NCI-H2171 treated with DMSO at 0.1 percent for 48 hours (cell line): ENCODE data around the gene TOB2.

Experiments
- DNase-seq: peaks from one replicate; lab custom pipeline; 2025; lab: John Stamatoyannopoulos, UW

TOB2 gene, protein sequence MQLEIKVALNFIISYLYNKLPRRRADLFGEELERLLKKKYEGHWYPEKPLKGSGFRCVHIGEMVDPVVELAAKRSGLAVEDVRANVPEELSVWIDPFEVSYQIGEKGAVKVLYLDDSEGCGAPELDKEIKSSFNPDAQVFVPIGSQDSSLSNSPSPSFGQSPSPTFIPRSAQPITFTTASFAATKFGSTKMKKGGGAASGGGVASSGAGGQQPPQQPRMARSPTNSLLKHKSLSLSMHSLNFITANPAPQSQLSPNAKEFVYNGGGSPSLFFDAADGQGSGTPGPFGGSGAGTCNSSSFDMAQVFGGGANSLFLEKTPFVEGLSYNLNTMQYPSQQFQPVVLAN

DNA sequence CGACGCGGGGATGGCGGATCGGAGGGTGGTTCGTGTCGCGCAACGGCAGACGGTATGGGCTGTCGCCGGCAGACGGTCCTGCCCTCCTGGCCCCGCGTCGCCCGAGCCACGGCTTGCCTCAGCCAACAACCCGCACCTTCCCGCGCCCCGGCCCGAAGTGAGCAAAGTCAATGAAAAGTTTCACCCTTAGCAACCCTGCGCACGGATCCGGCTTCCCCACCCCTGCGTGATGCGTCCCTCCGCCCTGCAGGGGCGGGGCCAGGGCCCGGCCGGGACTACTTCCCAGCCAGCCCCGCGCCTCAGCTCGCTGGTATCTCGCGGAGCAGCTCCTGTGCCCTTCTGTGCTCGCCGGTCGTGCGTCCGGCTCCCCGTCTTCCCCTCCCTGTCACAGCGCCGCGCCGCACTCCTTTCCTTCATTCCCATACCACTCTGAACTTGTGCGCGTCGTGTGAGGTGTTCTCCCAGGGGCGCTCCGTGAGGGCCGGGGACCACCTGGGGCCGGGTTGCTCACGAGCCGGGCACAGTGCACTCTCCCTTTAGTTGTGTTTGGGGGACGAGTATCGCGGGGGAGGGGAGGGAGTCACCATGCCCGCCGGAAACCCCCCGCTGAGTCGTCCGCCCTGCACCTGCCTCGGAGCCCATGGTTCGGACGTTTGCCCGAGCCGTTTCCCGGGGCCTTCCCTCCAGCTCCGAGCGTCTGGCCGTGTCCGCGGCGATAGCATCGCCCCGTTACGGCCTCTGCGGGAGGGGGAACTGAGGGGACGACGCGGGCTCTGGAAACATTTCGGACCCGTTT lies at the start of gene TOB2:
TOB2 (minus strand) TSS at position 163 of the 796 bp plus-strand sequence. CDS start 9,456 bp downstream, outside the sequence.
- DNase-seq = peak; percentile 95

DNA sequence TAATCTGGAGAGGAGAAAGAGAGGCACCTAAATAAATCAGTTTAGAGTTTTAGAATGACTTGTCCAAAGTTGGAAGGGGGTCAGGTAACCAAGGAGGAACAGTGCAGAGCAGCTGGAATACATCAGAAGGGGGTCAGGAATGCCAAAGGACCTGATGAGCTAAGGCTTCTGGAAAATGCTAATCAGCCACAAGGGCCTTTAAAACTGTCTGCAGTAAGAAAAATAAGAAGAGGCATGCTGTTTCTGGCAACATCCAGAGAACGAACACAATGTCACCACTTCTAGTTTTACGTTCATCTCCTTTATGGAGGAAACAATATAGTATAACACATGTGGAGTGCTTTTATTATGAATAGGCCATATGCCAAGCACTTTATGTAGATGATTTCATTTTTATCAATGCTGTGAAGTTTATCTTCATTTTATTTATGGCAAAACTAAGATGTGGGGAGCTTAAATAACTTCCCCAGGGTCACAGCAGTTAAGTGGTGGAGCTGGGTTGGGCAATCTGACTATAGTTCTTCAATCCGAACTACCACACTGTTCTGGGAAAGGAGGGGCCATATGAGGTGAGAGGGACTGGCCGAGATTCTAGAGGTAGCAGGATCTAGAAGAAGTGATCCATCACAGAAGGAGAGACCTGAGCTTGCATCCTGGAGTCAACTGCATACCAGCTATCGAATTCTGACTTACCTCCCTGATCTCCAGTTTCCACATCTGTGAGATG lies 44.9 kb upstream of the TOB2 start:
- DNase-seq = no peak

DNA sequence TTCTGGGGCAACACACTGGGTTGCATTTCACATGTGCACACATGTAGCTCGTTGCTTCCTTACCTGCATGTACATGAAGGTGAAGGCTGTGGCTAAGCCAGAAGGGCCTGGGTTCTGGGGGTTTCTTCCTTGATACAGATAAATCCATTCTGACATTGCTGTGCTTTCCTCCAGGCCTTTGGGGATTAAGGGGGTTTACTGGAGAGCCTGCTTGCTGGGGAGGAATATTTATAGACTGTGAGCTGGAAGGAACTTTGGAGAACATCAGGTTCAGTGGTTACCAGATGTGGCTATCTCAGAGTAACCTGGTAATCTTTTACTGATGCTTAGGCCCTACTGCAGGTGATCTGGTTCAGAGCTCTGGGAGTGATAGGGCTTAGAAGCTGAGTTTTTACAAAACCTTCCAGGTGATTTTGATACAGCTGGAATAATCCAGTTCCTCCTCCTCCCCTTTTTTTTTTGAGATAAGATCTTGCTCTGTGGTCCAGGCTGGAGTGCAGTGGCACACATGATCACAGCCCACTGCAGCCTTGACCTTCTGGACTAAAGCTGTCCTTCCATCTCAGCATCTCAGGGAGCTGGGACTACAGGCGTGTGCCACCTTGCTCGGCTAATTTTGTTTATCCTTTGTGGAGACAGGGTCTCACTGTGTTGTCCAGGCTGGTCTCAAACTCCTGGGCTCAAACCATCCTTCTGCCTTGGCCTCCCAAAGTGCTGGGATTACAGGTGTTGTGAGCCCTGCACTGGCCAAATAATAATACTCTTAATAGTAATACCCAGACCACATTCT lies 42.2 kb upstream of the TOB2 start:
- DNase-seq = no peak

DNA sequence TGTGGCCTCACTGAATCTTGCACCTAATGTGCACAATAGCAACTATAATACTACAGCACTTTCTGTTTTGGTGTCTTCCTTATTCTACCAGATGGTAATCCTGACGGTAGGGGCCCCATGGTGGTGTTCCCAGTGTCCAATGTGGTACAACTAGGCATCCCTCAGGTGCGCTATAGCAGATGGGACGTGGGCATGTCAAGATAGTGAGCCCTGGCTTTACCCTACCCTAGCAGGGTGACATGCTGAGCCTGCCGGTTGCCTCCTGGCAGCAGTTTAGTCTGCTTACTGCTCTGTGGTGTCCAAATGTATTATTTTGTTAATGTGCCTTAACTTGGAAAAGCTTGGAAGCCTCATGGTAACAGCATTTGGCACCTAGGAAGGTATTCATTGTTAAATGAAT lies 41.5 kb upstream of the TOB2 start:
- peak; percentile 73 for DNase-seq

DNA sequence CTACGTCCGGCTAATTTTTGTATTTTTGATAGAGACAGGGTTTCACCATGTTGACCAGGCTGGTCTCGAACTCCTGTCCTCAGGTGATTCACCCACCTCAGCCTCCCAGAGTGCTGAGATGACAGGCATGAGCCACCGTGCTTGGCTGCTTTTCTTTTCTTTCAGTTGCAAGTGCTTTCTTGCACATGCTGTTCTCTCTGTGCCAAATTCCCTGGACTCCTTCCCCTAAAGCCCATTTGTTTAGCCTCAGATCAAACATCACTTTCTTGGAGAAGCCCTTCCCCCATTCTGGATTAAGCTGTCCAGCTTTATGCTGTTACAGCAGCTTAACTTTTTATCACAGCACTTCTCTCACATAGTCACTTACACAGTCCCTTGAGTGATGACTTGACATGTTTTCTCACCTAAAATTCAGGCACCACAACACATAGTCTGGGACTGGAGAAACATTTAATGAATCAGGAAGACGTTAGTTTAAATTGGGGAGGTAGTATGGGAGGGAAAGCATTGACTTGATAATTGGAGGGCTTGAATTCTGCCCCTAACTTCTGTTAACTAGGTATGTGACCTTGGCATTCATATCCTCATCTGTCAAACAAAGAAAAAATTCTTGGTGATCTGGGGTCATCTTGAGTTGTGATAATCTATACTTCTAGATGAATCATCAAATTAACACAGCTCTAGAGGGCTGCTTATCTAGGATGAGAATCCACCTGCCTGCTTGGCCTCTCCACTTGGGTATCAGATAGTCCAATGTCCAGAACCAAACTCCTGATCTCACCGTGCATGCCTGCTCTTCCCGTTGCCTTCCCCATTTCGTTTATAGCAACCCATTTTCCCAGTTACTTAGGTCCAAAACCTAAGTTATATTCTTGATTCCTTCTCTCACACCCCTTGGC lies 40.7 kb upstream of the TOB2 start:
- no peak for DNase-seq

DNA sequence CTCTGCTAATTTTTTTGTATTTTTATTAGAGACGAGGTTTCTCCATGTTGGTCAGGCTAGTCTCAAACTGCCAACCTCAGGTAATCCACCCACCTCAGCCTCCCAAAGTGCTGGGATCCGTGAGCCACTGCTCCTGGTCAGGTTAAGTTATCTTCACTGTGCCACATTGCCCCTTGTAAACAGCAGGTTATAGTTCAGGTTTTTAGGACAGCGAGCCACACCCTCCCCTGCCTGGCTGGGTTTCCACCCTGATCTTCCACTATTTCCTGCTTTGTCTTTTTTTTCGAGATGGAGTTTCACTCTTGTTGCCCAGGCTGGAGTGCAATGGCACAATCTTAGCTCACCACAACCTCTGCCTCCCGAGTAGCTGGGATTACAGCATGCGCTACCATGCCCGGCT lies 38.4 kb upstream of the TOB2 start:
- no peak for DNase-seq

DNA sequence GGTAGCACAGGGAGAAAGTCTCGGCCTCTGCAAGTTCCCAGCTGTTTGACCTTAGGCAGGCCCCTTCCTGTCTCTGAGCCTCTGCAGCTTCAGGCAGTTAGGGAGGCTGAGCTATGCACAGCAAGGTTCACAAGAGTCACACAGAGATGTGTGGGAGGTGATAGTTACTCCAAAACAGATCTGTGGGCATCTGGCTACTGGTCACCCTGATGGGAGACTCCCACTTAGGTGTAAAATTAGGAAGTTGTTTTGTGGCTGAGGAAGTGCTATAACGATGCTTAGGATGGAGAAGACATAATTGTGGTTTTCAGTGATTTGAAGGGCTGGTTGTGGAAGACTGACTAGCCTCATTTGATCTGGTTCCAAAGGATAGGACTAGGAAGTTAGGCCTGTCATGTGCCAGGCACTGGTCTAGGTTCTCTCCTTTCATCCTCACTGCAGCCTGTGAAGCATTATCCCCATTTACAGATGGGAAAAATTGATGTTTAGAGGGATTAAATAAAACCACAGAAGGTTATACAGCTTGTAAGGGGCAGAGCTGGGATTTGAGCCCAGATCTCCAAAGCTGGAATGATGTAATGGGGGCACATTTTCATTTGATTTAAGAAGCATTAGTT lies 35.8 kb upstream of the TOB2 start:
- no peak for DNase-seq

DNA sequence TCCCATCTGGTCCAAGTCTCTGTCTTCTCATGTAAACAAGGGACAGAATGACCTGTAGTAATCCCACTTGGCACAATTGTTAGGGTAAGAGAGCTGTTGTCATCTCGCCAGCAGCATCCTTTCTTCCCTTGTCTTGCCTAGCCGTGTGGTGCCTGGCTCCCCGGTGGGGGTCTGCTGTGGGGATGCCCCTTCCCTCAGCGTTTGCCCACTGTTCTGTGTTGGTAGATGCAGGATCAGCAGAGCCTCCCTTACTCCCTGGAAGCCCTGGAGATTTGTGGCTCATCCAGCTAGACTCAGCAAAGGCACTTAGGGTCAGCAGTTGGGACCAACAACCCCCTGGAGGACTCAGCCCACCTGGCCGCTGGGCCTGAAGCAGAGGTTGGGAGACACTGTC lies 35.3 kb upstream of the TOB2 start:
- no peak for DNase-seq

DNA sequence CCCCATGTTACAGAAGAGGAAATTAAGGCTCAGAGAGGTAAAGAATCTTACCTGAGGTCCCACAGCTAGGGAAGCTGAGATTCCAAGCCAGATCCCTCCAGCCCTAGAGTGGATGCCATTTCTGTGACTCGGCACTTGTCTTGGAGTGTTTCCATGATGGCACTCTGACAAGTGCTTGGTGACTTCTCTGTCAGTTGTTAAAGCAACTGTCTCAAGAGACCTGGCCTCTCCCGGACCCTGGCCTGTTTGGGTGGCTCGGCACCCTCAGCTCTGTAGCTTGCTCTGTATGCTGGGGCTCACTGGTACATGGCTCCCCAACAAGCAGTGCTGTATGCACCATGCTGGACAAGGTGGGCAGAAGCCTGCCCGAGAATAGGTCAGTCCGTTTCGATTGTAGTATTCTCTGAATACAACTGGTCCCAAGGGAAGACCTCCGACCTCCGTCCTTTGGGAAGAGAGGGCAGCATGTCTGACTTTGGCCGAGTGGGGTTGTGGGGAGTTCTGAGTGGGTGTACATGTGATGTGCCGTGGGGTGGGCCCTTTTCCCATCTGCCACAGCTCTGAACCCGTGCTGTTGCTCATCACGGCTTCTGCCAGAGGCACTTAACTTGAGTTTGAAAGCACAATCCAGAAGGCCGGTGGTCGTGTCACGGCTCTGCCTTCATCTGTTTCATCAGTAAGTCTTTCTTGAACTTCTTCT lies 34.7 kb upstream of the TOB2 start:
- no peak for DNase-seq

DNA sequence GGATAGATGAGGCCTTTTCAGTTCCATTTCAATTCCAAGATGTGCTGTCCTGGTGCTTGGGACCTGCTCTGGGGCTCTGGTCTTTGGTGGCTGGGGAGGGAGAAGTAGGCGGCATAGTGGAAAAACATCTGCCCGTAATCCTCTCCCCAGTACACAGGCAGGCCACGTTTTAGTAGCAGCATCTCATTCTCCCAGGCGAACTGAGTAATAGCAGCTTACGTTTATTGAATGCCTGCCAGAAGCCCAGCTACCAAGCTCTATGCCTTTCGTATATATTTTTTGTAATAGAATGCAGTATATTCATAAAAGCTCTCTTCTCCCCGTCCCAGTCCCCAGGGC lies 33.8 kb upstream of the TOB2 start:
- DNase-seq = no peak

DNA sequence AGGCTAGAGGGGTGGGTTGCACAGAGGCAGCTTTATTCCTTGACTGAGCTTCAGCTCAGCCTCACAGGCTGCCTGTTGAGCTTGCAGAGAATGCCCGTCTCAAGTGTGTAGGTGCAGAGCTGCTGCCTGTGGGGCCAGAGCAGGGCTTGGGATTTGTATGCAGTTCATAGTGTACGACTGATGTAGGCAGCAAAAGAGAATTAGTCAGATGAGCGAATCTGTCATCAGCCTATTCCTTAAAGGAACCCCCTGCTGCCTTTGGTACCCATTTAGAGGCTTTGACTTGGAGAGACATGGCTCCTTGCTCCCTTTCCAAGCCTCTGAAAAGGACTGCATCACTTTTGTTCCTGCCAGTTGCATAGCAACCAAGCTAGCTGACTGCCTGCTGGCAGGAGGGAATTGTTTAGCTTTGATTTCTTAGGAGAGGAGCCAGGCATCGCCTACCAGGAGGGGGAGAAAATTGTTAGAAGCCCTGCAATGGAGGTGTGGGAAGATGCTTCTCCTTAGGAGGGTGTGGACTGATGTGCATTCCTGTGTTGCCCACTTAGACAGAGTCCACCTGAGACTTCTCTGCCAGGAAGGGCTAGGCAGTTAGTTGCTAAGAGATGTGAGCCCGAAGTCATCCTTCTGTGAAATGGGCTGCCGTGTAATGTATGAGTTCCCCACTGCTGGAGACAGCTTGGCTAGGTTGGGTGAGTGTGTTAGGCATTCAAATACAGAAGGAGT lies 33.2 kb upstream of the TOB2 start:
- peak; percentile 64 for DNase-seq

DNA sequence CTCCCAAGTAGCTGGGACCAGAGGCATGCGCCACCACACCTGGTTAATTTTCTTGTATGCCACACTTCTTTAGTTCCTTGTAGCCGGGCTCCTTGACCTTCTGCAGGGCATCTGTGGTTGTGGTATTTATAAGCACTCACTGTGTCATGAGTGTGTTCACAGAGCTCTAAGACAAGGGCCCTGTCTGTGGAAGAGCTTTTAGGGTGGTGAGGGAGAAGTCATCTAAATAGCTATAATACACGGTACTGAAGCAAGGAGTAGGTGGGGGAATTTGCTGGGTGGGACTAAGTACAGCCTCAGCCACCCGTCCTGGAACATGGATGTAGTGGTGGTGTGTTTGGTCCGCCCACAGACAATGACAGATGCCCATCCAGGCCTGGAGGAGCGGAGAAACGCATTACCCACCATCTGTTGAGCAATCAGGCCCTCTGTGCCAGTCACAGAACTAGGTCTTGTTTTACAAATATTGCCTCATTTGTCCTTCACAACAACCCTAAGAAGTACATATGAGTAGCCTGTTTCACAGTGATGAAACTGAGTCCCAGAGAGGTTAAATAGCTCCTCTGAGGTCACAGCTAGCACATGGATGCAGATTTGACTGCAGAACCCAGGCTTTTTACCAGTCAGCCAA lies 32.4 kb upstream of the TOB2 start:
- DNase-seq = peak; percentile 93

DNA sequence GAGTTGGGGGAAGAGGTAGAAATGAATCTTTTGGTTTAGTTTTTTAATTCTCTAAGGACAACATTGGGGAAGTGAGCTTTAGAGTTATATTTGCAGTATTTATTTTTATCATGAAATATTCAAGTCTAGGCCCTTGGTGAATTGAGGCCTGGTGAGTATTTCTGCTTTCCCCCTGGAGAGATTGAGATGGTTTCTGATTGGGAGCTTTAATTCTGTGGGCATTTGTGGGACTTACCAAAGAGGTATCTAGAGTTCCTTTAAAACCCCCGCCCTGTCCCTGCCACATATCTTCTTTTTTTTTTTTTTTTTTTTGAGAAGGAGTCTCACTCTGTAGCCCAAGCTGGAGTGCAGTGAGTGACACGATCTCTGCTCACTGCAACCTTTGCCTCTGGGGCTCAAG lies 31.9 kb upstream of the TOB2 start:
- no peak for DNase-seq

DNA sequence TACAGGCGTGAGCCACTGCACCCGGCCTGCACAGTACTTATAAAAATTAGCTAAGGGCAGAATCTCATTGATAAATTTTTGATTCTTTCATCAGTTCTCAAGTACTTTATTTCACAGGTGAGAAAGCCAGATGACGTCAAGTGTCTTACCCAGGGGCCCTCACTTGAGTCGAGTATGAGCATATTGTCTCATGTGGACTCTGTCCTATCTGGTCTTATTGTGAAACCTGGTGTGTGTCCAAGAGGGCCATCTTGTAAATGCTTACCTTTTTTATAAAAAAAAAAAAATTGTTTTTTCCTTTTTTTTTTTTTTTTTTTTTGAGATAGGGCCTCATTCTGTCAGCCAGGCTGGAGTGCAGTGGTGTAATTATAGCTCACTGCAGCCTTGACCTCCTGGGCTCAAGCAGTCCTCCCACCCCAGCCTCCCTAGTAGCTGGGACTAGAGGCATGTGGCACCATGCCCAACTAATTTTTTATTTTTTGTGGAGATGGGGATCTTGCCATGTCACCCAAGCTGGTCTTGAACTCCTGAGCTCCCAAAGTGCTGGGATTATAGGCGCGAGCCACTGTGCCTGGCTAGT lies 28.4 kb upstream of the TOB2 start:
- no peak for DNase-seq

DNA sequence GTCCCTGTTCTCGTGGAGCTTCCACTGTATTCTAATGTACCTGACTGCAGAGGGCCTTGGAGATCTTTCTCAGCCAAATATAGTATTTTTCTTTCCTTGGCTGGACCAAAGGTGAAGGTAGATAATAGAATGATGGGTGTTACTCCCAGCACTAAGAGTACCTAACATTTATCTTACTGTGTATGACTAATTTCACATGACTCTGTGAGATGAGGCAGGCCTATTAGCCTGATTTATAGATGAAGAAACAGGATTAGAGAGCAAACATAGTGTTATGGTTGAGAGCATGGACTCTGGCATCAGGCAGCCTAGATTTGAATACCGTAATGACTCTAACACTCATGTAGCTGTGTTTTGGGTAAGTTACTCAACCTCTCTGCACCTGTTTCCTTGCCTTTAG lies 25.0 kb upstream of the TOB2 start:
- DNase-seq = no peak

DNA sequence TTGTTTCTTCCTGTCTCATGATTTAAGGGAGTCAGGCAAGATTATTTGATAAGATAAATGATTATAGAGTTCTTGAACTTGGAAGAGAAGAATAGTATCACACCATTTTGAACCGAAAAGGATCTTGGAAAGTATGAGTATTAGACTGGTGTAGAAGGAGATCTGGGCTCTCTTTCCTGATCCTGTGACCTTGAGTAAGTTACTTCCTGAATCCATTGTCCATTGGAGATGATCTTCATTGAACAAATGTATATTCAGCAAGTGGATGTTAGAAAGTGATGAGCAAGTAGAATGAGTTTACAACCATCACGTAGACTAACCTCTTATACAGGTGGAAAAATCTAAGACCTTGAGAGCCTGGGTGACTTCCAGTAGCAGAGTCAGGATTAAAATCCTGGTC lies 24.3 kb upstream of the TOB2 start:
- DNase-seq = no peak

DNA sequence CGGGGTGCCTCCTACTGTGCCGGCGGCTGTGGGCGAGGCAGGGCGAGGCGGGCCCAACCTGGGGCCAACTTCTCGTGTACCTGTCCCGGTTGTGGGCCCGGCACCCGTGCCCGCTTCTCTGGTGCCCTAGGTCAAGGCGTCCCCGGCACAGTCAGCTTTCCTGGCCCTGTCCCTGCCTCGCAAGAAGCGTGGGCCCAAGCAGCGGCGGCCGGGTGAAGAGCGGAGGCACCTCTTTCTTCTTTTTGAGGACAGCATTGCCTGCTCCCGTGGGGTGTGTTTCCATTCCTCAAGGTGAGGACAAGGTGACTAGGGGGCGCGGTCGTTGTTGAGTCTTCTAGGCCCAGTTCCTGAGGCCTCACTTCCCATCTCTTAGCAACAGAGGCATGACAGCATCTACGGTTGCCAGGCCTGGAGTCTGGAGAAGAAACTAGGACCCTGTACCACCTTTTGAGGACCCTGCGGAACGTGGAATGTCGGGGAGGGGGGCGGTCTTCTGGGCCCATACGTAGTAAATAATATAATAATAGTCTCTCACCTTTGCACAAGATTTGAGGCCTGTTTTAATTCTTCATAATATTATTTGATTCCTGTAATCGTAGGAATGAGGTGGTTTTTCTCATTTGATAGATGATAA lies 22.7 kb upstream of the TOB2 start:
- peak; percentile 67 for DNase-seq
